Stimulated activated CD4-positive, alpha-beta T cell treated with anti-CD3 and anti-CD28 coated beads, Interleukin-15, amount 100 ng/mL, for 48 hours (primary cell): ENCODE results near the gene NHLH1.

Source experiments
- DNase-seq, 2 donors: peaks; one replicate each; pipeline ENCODE4 v3.0.0-alpha.2; 2020; ENCODE audit warnings: low read depth in 2 of 2

Gene NHLH1

GRCh38 chr1:160366731-160367515, at the start of gene NHLH1:
Gene NHLH1 (plus strand): TSS chr1:160367071. CDS start chr1:160370732, 3,661 bp downstream.
- DNase-seq, result no peak

- no peak for DNase-seq
Measured at GRCh38 chr1:160322831-160323230, 44.0 kb upstream of the NHLH1 start.

- no peak for DNase-seq
Measured at GRCh38 chr1:160325252-160325651, 41.6 kb upstream of the NHLH1 start.

GRCh38 chr1:160326418-160326817, 40.5 kb upstream of the NHLH1 start:
- no peak for DNase-seq

GRCh38 chr1:160328184-160328583, 38.7 kb upstream of the NHLH1 start:
- DNase-seq, result no peak

- DNase-seq, result no peak
Measured at GRCh38 chr1:160330119-160330518, 36.8 kb upstream of the NHLH1 start.

GRCh38 chr1:160332516-160332915, 34.4 kb upstream of the NHLH1 start:
- DNase-seq, result no peak

GRCh38 chr1:160338580-160338979, 28.3 kb upstream of the NHLH1 start:
- no peak for DNase-seq

GRCh38 chr1:160340146-160340545, 26.7 kb upstream of the NHLH1 start:
- no peak for DNase-seq

GRCh38 chr1:160340866-160341265, 26.0 kb upstream of the NHLH1 start:
- DNase-seq, result no peak

- DNase-seq, result no peak
Measured at GRCh38 chr1:160342526-160342925, 24.3 kb upstream of the NHLH1 start.

GRCh38 chr1:160342953-160343869, 23.7 kb upstream of the NHLH1 start, which contains the start of the genes COPA and NCSTN:
Gene COPA (minus strand): TSS chr1:160343250. CDS start chr1:160343170, 80 bp downstream.
Gene NCSTN (plus strand): TSS chr1:160343383. CDS start chr1:160343397, 14 bp downstream.
- DNase-seq, result peak; percentile 86 to 87

- DNase-seq, result no peak
Measured at GRCh38 chr1:160344241-160344640, 22.6 kb upstream of the NHLH1 start.

GRCh38 chr1:160344936-160345335, 21.9 kb upstream of the NHLH1 start:
- DNase-seq, result no peak

GRCh38 chr1:160346463-160346862, 20.4 kb upstream of the NHLH1 start:
- DNase-seq, result no peak

GRCh38 chr1:160346958-160347357, 19.9 kb upstream of the NHLH1 start:
- no peak for DNase-seq

GRCh38 chr1:160351629-160352028, 15.2 kb upstream of the NHLH1 start:
- no peak for DNase-seq

GRCh38 chr1:160352555-160352954, 14.3 kb upstream of the NHLH1 start:
- DNase-seq, result no peak

- no peak for DNase-seq
Measured at GRCh38 chr1:160353223-160353622, 13.6 kb upstream of the NHLH1 start.

GRCh38 chr1:160354388-160354985, 12.4 kb upstream of the NHLH1 start:
- no peak for DNase-seq

GRCh38 chr1:160357286-160358002, 9.4 kb upstream of the NHLH1 start:
- DNase-seq, result no peak
